ENCODE measurements around the gene CPTP.

The CPTP gene

GRCh38 chr1:1370771-1371300 lies 46.2 kb downstream of the CPTP start:
- DNase-seq, result no peak

GRCh38 chr1:1371364-1371745 lies 46.8 kb downstream of the CPTP start:
- no peak for DNase-seq

GRCh38 chr1:1371746-1372711 lies 47.4 kb downstream of the CPTP start:
- DNase-seq, result peak; percentile 35 to 53

GRCh38 chr1:1373051-1373814 lies 48.6 kb downstream of the CPTP start:
- no peak for DNase-seq

GRCh38 chr1:1373815-1374588 lies 49.4 kb downstream of the CPTP start:
- no peak for DNase-seq

GRCh38 chr1:1374589-1374928 lies 50.0 kb downstream of the CPTP start:
- DNase-seq, result no peak

- peak; percentile 90 to 99 for DNase-seq
These were observed 50.5 kb downstream of the CPTP start, which contains the start of gene AURKAIP1 for GRCh38 chr1:1374929-1375662. Gene AURKAIP1 (minus strand): TSS chr1:1375207. CDS start chr1:1374756, 451 bp downstream.

- DNase-seq, result no peak
These were observed 52.1 kb downstream of the CPTP start for GRCh38 chr1:1376551-1377226.

- DNase-seq, result no peak
These were observed 53.1 kb downstream of the CPTP start for GRCh38 chr1:1377540-1378205.

Measured in bone marrow (tissue), 2 donors.